ENCODE data around the gene MAPK4.
"Not testable (repeated sequence)": the region's sequence is repeated elsewhere in the genome, so short reads cannot be mapped to it uniquely, and the experiment has no call there.

Gene MAPK4

GRCh38 chr18:50560681-50561629, 1.1 kb downstream of the MAPK4 start:
- no peak for TF ChIP-seq ZNF274 (IDR thresholded peaks at IDR 0.05; ENCODE audit: low read depth, low read length)
- peak overlapping the region; percentile 52 for H3K4me3 ChIP-seq (ENCODE audit: low read length)

DNA sequence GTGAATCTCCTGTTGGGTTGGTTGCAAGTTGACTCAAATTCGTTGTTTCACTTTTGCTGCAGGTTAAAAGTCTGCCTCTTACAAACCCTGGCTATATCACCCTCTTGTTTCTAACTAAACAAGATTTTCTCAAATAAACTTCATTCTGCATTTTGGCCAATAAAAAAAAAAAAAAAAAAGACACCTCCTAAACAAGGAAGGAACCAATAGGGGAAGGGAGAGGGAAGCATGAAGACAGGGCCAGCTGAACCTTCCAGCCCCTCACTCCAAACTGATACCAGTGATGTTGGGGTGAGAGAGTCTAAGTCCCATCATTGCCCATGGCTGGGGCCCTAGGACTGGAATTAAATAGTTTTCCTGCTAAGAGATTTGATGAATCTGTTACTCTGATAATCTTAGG, 2.4 kb downstream of the MAPK4 start:
- H3K4me3 ChIP-seq (ENCODE audit: low read length), result not testable (repeated sequence)

DNA sequence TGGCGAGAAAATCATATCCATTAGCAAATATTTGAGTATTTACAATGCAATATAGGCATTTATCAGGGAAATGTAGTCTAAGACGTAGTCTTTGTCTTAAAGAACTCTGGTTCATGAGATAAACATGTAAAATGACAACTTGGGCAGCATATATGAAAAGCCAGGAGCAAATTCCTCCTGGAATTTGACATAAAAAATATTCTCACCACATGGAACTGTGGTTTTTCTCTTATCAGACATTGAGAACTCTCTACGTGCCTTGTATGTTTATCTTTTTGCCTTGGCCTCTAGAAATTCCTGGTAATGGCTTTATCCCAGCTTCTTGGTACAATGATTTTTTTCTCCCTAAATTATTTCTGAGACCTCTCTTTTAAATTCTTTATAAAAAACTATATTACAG, 2.8 kb downstream of the MAPK4 start:
- no peak for TF ChIP-seq ZNF274 (IDR thresholded peaks at IDR 0.05; ENCODE audit: low read depth, low read length)
- no peak overlapping the region for H3K4me3 ChIP-seq (ENCODE audit: low read length)

GRCh38 chr18:50563376-50563775, 3.5 kb downstream of the MAPK4 start:
- TF ChIP-seq ZNF274 (IDR thresholded peaks at IDR 0.05; ENCODE audit: low read depth, low read length), result no peak
- no peak overlapping the region for H3K4me3 ChIP-seq (ENCODE audit: low read length)

- TF ChIP-seq ZNF274 (IDR thresholded peaks at IDR 0.05; ENCODE audit: low read depth, low read length), result no peak
- H3K4me3 ChIP-seq (ENCODE audit: low read length), result no peak overlapping the region
Observed at GRCh38 chr18:50569930-50570329, 10.0 kb downstream of the MAPK4 start.

GRCh38 chr18:50571606-50572005, 11.7 kb downstream of the MAPK4 start:
- no peak for TF ChIP-seq ZNF274 (IDR thresholded peaks at IDR 0.05; ENCODE audit: low read depth, low read length)
- H3K4me3 ChIP-seq (ENCODE audit: low read length), result no peak overlapping the region

DNA sequence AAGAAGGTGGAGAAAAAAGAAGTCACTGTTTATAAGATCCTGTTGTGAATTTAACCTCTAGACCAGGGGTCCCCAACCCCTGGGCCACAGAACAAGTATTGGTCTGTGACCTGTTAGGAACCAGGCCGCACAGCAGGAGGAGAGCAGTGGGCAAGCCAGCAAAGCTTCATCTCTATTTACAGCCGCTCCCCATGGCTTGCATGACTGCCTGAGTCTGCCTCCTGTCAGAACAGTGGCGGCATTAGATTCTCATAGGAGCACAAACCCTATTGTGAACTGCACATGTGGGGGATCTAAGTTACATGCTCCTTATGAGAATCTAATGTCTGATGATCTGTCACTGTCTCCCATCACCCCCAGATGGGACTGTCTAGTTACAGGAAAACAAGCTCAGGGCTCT, 13.3 kb downstream of the MAPK4 start:
- not testable (repeated sequence) for H3K4me3 ChIP-seq (ENCODE audit: low read length)

- no peak overlapping the region for H3K4me3 ChIP-seq (ENCODE audit: low read length)
- no peak for TF ChIP-seq ZNF274 (IDR thresholded peaks at IDR 0.05; ENCODE audit: low read depth, low read length)
Observed at GRCh38 chr18:50573679-50574078, 13.8 kb downstream of the MAPK4 start.

- H3K4me3 ChIP-seq (ENCODE audit: low read length), result no peak overlapping the region
- no peak for TF ChIP-seq ZNF274 (IDR thresholded peaks at IDR 0.05; ENCODE audit: low read depth, low read length)
Observed at GRCh38 chr18:50578030-50578429, 18.1 kb downstream of the MAPK4 start.

DNA sequence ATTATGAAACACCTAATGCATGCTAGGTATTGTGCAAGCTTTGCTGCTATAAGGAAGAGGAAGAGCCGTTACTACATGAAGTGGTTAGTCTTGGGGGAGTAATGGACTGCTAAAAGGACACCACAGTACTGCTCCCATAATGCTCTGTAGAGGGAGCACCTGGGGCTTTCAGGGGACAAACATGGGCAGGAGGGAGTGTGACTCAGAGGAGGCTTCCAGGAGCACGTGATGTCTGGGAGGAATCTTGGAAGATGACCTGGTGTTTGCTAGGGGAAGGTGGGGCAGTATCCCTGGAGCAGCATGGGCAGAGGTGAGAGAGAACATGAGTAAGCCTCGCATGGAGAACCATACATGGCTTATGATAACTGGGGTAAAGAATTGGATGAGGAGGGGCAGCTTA, 18.8 kb downstream of the MAPK4 start:
- TF ChIP-seq ZNF274 (IDR thresholded peaks at IDR 0.05; ENCODE audit: low read depth, low read length), result no peak
- no peak overlapping the region for H3K4me3 ChIP-seq (ENCODE audit: low read length)

GRCh38 chr18:50579061-50579774, 19.3 kb downstream of the MAPK4 start:
- H3K4me3 ChIP-seq (ENCODE audit: low read length), result no peak overlapping the region
- TF ChIP-seq ZNF274 (IDR thresholded peaks at IDR 0.05; ENCODE audit: low read depth, low read length), result no peak

- TF ChIP-seq ZNF274 (IDR thresholded peaks at IDR 0.05; ENCODE audit: low read depth, low read length), result no peak
- H3K4me3 ChIP-seq (ENCODE audit: low read length), result no peak overlapping the region
Observed at GRCh38 chr18:50581517-50581916, 21.6 kb downstream of the MAPK4 start.

DNA sequence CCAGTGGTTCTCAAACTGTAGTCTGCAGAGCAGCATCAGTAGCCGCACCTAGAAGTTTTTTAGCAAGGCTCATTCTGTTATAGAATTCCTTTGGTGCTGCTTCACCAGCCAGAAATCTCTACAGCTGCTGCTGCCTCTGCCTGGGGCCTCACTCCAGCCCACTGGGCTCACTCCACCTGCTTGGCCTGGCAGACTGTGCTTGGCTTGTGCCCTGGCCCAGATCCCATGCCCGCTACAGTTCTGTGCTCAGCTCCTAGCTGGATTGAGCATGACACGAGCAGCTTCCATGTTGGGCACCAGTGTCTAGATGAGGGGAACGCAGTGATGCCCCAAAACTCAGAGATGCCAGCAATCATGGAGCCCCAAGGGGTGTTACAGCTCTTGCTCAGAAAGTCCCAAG, 22.6 kb downstream of the MAPK4 start:
- no peak for TF ChIP-seq ZNF274 (IDR thresholded peaks at IDR 0.05; ENCODE audit: low read depth, low read length)
- no peak overlapping the region for H3K4me3 ChIP-seq (ENCODE audit: low read length)

DNA sequence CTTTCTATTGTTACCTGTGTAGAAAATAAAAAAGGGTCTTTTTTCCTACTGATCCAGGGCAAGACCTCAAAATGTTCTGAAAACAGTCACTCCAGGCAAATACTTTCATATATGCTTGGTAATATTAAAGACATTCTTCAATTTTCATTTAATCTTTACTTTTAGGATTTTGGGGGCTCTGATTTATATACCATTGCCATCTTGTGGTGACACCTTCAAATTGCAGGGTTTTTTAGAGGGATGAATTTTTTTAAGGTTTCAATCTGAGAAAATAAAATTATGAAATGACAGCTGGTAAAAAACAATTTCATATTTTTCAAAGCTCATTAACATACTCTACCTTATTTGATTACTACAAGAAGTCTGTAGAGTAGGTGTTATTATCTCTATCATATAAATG, 26.8 kb downstream of the MAPK4 start:
- no peak for TF ChIP-seq ZNF274 (IDR thresholded peaks at IDR 0.05; ENCODE audit: low read depth, low read length)
- H3K4me3 ChIP-seq (ENCODE audit: low read length), result no peak overlapping the region

DNA sequence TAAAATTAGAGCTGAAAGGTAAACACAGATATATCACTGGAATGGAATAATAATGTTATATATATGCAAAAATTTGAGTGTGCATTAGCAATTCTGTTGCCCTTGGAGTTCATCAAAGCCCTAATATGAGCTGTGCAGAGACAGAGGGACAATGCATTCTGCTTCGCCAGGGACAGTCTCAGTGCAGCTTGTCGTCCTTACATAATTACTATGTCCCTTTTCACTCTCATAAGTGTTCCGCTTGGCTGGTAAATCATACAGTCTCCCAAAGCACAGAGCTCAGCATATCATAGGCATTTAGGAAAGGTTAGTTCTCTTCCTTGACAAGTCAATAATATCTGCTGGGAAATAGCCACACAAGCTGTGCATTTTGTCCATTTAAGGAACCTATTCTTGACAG, 30.7 kb downstream of the MAPK4 start:
- TF ChIP-seq ZNF274 (IDR thresholded peaks at IDR 0.05; ENCODE audit: low read depth, low read length), result no peak

More for the DNA sequence above, 30.7 kb downstream of the MAPK4 start:
- no peak overlapping the region for H3K4me3 ChIP-seq (ENCODE audit: low read length)

All from GM08714 (cell line).